SK-N-MC (cell line): ENCODE measurements around the gene SHISA9.

ENCODE experiments used
- EZH2 ChIP-seq: fragments of 200-600 bp; sonication (generic); IDR thresholded peaks from one replicate; pipeline ENCODE4 v1.6.1; 2017; ENCODE audit warnings: antibody characterized with exemption
- POLR2AphosphoS5 ChIP-seq: IDR thresholded peaks from 2 replicates; pipeline ENCODE4 v1.6.1; 2012; ENCODE audit warnings: mild to moderate bottlenecking, low read depth, low read length, borderline replicate concordance

DNA sequence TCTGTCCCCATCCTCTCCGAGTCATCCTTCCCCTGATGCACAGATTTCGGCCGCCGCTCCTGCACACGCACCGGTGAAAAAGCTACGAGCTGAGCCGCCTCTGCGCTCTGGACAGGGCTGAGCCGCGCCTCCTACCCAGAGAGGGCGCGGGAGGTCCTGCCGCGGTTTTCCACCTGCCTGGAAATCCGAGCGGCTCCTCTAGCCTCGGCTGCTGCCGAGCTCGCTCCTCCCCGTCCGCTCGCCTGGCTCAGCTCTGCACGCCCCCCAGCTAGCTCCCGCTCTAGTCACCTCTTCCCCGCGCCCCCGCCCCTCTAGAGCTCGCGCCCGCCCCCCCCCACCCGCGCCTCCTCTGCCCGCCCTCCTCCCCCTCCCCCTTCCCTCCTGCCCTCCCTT lies 198 bp upstream of the SHISA9 start:
- TF ChIP-seq POLR2AphosphoS5, result no peak
- no peak for TF ChIP-seq EZH2
